Ammon's horn (tissue), 1 donor: ENCODE results near the gene MDFIC.

Source experiments
- DNase-seq: peaks from one replicate; pipeline ENCODE4 v3.0.0-alpha.2; 2016; ENCODE audit warnings: low spot score

MDFIC gene

DNA sequence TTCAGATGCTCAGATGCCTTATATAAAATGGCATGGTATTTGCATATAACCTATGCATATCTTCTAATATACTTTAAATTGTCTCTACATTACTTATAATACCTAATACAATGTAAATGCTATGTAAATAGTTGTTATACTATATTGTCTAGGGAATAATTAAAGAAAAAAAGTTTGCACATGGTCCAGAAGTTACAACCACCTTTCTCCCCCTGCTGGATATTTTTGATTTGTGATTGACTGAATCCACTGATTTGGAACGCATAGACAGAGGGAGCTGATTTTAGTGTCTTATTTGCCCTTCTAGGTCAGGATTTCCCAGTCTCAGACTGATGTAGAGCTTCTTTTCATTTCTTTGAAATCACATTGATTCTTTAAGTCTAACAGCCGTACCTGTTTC, 31.8 kb downstream of the MDFIC start:
- no peak for DNase-seq

DNA sequence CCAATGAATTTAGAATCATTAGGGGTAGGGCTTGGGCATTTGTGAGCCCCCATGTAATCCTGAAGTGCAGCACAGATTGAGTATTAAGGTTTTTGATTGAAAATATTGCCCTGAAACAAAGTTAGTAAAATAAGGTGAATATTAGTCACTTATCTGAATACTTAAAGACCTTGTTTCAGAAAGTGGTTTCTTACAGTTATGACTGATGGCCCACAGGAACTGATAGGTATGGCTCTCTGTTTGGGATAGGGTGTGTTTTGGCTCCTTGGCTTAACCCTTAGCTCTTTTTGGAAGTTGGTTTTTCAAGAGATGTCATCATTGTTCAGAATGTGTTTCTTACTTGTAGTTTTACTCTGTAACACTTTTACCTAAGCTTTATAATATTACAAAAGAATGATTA, 34.8 kb downstream of the MDFIC start:
- DNase-seq = no peak

DNA sequence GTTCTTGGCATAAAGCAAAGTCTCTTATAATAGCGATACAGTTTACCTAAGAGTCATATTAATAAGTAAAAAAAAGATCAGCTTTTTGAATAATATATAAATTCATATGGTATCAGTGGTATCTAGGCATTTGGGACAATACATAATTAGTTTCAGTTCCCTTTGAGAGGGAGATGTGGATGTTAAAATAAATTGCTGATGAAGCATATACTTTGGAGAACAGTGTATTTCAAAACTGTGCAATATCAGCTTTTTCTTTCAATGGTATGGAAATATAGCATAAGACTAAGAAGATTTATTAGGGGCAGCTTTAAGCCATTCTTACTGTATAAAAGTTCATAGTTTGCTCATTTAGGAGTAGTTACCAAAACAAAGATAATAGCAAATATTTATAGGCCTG, 35.5 kb downstream of the MDFIC start:
- DNase-seq = no peak

DNA sequence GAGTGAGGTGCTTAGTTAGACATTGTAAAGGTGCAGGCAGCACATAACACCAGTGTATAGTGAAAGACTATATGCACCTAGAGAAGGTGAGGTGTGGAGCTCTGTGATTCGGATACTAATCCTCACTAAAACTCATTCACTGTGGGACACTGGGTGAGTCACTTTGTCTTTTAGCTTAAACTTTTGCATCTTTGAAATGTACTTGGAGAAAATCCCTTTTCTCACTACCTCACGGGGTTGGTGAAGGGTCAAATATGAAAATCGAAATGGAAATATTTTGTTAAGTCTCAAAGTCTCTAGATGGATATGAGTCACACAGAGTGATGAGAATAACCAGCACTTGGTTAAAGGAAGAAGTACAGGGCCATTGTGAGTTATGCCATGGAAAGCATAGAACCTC, 38.0 kb downstream of the MDFIC start:
- DNase-seq = no peak

DNA sequence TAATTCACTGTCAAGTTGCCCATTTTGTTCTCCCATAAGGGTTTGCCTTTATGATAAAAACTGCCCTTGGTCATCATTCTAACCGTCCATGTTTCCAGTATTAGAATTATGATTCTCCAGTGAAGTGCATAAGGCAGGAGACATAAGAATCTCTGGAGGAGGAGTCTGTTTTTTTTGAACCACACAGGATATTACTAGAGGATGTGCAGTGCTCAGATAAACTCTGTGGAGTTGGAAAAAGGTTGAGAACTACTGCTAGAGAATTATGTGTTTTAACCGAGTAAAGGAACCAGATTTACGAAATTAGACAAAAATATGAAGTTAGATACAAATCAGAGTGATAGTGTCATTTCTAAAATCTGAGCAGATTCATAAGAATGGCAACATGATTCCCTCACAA, 40.5 kb downstream of the MDFIC start:
- DNase-seq = no peak

DNA sequence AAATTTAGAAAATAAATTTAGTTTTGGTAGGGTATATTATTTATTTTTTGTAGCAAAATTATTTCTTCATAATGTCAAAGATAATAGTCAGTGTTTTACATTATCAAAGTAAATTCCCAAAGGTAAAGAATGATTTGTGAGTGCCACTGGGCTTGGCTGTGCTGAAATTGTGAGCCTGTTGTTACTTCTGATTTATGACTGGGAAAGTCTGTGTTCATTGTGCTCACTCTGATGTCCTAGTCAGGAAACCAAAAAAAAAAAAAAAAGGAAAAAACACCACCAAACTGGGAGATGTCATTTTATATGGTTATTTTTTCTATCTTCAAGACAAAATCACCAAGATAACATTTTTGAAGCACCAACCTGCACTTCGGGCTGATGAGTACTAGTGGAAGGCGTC, 44.3 kb downstream of the MDFIC start:
- DNase-seq = no peak

DNA sequence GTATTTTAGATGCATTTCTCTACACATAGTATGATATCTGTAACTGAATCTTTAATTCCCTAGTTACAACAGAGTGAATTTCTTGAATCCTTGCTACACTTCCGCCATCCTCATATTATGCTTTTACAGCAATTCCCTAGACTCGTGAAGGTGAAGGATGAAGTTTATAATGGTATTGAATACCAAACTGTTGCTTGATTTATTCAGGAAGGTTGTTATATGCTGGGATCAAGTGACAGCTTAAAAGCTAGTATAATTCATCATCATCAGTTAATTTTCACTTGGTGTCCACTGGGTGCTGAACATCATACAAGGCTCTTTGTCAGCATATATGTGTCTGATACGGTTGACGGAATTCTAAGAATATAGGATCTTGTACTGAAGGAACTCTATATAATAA, 47.2 kb downstream of the MDFIC start:
- no peak for DNase-seq

DNA sequence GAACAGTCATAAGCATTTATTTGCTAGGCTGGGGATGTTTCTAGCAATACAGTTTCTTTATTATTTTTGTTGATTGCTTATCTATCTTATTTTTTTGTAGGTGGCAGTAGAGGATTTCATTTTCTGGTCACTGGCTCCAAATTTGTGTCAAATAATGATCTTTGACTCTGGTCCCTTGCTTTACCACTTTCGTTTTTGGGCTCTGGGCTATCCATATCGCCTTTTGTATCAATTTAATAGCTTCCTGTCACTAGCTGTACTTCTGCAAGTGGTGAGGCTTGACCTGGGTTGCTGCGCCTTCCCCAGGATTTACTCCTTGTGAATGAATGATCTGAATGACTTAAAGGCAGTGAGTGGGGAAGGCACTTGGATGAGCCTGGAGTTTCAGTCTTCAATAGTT, 48.4 kb downstream of the MDFIC start:
- DNase-seq = no peak

DNA sequence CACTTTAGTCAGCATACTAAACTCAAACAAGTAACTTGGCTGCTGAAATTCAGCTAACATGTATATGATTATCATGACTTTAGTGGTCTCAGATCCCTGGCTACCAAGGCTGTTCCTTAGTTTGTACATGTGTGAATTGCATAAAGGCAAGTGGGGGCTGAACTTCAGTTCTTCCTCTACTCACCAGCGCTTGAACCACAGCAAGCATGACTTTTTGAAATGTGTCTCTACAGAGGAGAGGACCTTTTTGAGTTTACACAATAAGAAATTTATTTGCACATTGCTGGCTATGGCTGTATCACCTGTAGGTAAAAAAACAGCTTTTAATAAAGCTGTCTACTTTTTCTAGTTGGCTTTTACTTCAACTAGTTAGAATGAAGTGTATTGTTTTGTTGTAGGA, 48.8 kb downstream of the MDFIC start:
- DNase-seq = no peak

DNA sequence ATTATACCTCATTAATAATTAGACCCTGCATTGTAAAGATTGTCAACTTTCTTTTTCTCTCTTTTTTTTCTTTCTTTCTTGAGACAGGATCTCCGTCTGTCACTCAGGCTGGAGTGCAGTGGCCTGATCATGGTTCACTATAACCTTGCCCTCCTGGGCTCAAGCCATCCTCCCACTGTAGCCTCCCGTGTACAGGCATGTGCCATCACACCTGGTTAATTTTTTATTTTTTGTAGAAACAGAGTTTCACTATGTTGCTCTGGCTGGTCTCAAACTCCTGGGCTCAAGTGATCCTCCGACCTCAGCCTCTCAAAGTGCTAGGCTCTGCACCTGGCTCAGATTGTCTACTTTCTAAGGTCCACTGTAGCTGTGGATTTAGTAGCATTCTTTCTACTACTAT, 50.7 kb downstream of the MDFIC start:
- no peak for DNase-seq

DNA sequence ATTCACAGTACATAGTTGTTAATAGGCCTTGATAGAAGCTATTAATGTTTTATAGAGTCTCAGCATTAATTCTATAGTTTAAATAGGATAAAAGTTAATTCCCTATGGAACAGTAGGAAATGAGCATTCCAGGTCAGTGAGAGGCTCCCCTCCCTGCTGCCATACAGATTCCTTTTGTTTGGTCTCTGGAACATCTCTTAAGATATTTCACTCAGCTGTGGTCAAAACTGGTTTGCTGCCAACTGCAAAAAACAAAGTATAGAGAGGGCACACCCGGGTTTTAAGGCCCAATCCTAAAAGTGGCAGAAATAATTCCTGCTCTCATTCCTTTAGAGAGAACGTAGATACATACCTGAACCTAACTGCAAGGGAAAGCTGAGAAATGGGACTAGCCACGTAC, 51.3 kb downstream of the MDFIC start:
- no peak for DNase-seq

DNA sequence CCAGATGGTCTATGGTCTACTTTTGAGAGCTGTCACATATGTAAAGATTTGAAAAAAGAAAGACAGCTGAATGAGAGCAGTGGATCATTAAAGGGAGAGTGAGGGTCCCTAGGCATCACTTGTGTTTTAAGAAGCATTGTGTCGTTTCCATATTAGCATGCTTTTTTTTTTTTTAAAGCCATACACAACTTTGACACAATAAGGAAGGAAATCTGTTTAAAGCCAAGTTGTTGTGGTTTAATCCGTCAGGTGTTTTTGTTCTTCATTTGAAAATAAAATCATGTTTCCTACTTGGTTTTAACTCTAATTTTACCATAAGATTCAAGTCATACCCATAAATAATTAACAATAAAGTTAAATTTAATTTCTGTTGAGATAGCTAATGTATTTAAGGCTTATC, 53.5 kb downstream of the MDFIC start:
- DNase-seq = no peak

DNA sequence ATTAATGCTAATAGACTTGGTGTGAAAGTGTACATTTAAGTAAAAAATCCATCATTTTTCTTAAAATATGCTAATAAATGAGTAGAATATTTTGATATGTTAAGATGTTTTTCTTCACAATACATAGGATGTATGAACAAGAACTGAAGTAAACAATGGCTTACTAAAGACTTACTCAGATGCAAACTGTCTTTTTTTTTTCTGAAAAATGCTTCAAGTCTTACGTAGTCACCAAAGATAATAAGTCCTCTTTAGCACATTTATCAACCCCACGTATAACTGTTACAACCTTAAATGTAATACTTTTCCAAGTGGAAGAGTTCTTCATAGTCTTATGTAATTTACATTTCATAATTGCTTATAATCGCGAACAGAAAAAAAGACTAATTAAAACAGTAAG, 54.8 kb downstream of the MDFIC start:
- no peak for DNase-seq

DNA sequence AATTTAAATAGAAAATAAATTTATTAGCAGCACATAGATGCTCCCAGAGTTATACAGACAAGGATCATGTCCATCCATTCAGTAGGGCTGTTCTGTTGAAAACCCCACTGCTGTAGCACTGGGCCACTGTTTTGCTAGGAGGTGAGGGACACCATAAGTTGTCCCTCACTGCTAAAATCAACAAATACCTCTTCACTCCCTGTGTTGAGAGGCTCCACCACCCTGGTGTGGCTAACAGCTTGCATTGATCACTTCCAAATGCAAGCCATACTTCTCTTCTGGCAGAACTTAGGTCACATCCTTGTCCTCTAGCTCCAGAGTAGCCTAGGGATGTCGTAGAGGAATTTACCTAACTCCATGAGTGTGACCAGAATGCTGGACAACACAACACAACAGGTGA, 55.4 kb downstream of the MDFIC start:
- DNase-seq = no peak

DNA sequence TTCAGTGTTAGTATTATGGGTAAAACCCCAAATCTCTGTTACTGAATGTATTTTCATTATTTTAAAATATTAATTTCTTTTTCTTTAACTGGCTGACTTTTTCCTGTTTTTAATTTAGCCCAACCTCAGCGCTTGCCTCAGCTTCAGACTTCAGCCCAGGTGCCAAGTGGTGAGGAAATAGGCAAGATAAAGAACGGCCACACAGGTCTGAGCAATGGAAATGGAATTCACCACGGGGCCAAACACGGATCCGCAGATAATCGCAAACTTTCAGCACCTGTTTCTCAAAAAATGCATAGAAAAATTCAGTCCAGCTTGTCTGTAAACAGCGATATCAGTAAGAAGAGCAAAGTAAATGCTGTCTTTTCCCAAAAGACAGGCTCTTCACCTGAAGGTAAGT, 57.5 kb downstream of the MDFIC start:
- no peak for DNase-seq

DNA sequence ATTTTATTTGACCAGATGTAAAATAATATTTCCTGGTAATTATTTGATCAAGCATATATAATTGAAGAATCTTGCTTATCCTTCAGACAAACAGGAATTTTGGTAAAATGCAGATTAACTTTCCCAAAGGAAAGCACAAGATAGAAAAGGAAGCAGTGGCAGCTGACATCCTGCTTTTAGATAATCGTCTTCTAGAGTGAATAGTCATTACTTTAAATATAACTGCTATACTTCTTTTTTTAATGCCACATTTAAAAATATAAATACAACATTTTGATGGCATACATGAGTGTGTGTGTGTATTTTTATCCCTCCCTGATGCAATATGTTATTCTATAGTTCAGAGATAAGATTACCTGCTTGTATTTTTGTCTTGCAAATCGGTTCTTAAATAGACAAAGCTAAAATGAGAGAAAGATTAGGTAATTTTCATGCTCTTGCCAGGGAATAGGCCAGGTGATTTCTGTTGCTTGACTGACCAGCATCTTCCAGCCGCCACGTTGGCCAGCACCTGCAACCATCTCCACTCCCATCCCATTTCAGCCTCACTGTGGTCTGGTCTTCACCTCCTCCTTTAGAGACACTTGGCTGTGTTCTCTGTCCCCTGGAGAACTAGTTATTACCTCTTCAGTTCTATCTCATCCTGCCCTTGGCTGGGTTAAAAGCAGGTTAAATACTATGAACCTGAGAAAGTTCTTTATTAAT, 58.1 kb downstream of the MDFIC start:
- no peak for DNase-seq

DNA sequence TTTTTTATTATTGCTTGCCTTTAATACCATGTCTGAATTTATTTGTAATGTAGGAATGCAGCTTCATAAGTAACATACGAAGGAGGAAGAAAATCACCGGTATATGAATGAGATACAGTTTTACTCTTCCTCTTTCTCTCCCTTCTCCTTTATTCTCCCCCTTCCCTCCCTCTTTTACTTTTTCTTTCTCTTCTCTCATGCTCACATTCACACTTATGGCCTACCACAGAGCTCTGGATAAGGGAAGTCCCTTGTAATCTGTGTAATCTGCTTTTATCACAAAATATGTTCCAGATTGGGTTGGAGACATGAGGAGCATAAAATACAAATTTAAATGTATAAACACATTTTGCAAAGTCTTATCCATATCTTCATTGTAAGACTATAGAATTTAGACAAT, 59.4 kb downstream of the MDFIC start:
- no peak for DNase-seq

DNA sequence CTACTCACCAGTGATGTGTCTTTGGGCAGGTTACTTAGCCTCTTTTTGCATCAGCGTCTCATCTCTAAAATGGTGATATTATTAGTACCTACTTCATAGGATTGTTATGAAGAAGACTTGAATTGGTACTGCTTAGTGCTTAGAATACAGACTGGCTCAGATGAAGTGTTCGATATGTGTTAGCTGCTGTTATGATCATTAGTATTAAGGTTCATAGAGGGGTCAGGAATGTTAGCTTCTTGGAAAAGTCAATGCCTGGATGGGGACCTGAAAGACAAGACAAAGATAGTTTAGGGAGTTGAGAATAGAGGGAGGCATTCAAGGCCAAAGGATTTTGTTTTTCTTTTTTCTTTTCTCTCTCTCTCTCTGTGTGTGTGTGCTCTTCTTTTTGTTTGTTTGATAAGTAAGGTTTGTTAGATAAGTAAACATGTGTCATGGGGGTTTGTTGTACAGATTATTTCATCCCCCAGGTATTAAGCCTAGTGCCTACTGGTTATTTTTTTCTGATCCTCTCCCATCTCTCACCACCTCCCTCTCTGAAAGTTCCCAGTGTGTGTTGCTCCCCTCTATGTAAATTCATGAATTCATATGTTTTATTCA, 63.3 kb downstream of the MDFIC start:
- no peak for DNase-seq

DNA sequence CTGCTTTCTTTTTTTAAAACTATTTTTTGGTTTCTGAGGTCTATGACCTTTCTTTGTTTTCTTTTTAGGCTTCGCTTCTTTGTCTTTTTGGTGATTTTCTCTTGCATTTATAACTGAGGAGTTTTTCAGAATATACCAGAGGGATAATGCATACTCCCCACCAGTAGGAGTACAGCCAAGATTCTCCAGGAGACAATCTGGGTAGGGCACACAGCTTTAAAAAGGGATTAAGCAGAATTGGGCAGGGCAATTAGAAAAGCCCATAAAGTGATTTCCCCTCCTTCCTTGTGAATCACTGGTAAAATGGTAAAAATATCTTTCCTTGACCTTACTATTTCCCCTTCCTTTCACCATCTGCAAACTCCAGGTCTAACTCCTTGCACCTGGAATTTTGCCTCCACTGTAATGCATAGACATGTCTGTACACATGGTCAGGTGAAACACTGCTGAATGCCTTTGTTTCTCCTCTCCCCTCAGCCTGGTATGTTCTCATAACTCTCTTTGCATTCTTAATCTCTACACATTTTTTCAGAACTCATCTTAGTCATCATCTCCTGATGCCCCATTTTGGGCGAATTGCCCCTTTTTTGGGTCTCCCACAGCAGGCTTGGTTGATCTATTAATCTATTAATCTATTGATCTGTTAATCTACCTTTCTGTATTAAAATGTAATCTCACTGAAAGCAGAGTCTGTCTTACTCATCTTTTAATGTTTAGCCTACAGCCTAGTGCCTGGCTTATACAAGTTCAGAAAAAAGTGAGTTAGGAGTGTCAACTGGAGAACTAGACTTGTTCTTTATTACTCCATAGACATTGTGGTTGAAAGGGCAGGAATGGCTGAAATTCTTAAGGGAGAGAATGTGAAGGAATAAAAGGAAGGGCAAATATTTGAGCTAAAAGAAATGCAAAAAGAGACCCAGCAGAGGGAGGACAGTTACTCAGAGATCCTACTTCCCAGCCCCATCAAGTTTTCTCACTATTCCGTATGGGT, 64.6 kb downstream of the MDFIC start:
- no peak for DNase-seq

DNA sequence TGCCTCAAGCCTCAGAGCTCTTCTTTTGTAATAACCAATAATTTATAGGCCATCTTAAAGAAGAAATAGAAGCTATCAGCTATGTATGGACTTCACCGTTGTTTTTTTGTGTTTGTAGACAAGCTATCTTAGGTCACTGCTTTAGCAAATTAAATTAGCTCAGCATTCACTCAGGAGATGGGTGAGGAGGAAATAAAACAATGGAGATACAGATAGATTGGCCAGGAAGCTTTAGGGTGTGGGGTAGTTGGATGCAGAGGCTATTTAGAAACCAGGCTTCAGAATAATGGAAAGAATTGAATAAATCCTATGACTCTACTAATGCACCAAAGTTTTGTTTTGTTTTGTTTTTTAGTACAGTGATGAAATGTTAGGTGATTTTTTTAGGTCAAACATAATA, 66.1 kb downstream of the MDFIC start:
- DNase-seq = no peak

DNA sequence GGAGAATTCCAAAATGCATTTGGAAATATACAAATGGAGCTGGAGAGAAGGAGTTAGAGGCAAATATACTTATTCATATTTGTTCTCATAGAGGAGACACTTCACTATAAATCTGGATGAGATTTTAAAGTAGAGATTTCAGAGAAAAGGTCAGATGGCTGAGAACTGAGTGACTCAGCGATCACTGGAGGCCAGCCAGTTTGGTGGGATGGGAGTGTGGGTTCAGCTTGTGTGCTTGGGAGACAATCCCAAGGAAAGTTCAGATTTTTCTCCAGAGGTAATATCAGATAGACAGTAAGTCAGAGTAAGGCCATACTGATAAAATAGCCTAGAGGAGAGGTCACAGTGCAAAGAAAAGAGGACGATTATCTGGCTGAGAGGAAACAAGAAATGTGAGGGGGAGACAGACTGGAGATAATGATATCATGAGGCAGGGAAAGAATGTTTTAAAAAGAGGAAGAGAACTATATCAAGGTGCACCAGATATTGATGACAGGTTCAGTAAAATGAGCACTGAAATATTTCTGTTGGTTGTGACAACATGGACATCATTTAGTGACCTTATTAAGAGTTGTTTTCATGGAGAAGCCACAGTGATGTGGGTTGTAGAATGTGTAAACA, 67.0 kb downstream of the MDFIC start:
- no peak for DNase-seq

DNA sequence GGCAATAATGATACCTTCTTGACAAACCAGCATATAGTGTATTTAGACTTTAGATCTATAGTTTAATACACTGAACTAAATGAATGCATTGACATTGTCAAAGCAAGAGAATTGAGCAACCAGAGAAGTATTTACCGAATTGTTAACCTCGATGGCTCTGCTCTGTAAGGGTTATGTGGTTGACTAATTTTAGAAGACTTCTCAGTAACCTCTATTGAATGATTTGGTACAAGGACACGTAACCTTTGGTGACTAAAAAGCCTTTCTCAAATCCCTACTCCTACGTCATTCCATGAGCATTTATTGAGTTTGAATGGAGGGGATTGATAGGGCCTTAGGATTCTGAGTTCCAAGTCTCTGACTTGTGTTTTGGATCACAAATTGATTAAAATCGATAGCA, 67.6 kb downstream of the MDFIC start:
- no peak for DNase-seq
